Measurements from ENCODE around the gene KIAA0753. TPM values are rescaled to one million over a fixed set of nuclear protein-coding genes. Genes with fewer than 3 reads are reported as not detected.

KIAA0753 gene
- total RNA-seq, 1 donor from 2014 or later: 7.0 TPM

GRCh38 chr17:6546069-6546718, 94.3 kb downstream of the KIAA0753 start:
- no peaks in the 10 kb centered on the region for H3K36me3 ChIP-seq
- H3K4me1 ChIP-seq: peaks cover 13% of the 10 kb centered on the region
- no peak overlapping the region for H3K4me3 ChIP-seq
- intact Hi-C loops (cut with micrococcal nuclease): no loop called here
- no peaks in the 10 kb centered on the region for H3K27me3 ChIP-seq (ENCODE audit: low read depth)
- DNase-seq: no peak
- no peaks in the 10 kb centered on the region for H3K9me3 ChIP-seq (replicated peaks)
- TF ChIP-seq, protein P1, sequence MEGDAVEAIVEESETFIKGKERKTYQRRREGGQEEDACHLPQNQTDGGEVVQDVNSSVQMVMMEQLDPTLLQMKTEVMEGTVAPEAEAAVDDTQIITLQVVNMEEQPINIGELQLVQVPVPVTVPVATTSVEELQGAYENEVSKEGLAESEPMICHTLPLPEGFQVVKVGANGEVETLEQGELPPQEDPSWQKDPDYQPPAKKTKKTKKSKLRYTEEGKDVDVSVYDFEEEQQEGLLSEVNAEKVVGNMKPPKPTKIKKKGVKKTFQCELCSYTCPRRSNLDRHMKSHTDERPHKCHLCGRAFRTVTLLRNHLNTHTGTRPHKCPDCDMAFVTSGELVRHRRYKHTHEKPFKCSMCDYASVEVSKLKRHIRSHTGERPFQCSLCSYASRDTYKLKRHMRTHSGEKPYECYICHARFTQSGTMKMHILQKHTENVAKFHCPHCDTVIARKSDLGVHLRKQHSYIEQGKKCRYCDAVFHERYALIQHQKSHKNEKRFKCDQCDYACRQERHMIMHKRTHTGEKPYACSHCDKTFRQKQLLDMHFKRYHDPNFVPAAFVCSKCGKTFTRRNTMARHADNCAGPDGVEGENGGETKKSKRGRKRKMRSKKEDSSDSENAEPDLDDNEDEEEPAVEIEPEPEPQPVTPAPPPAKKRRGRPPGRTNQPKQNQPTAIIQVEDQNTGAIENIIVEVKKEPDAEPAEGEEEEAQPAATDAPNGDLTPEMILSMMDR (IDR thresholded peaks at IDR 0.05; ENCODE audit: borderline replicate concordance): no peak
- no peak overlapping the region for H3K27ac ChIP-seq (replicated peaks)

DNA sequence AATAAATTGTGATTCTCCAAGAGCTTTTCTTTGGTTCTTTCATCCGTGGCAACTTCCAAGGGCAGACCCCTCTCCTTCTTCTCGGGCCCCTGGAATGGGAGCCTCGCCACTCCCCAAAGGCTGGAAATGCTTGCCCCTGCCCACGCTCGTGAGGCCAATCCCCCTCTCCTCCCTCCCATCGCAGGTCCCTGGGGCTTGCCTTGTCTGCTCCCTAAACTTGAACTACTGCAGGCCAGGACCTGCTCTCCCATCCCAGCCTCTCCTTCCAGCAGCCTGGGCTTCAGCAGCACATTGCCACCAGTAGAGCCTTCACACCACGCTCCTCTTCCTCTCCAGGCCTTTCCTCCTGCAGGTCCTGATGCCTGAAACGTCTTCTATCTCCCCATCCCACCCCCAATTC, 95.2 kb downstream of the KIAA0753 start:
- intact Hi-C loops (cut with micrococcal nuclease): no loop called here
- Histone ChIP-seq H3K27ac (replicated peaks) (no peak overlapping the region), H3K9me3 (replicated peaks) (no peaks in the 10 kb centered on the region), H3K36me3 (no peaks in the 10 kb centered on the region), H3K4me3 (no peak overlapping the region), H3K4me1 (peaks cover 13% of the 10 kb centered on the region), H3K27me3 (ENCODE audit: low read depth) (peaks cover under 1% of the 10 kb centered on the region)
- DNase-seq: no peak
- TF ChIP-seq, protein P1 (IDR thresholded peaks at IDR 0.05; ENCODE audit: borderline replicate concordance): no peak

DNA sequence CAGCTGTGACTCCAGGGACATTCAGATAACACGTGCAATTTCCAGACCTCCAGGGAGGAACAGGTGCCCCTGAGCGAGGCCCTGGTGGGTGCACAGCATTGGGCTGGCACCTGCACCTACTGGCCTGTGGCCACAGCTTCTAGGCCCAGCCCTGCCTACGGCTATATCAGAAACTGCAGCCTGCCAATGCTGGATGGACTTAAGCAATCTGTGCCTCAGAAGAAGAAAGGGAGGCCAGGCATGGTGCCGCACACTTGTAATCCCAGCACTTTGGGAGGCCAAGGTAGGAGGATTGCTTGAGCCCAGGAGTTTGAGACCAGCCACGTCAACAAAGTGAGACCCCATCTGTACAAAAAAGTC, 96.5 kb downstream of the KIAA0753 start:
- Histone ChIP-seq H3K4me1 (peaks cover 10% of the 10 kb centered on the region), H3K4me3 (no peak overlapping the region), H3K27me3 (ENCODE audit: low read depth) (peaks cover 8% of the 10 kb centered on the region), H3K9me3 (replicated peaks) (peaks cover 8% of the 10 kb centered on the region), H3K36me3 (no peaks in the 10 kb centered on the region), H3K27ac (replicated peaks) (no peak overlapping the region)
- intact Hi-C loops (cut with micrococcal nuclease): no loop called here
- DNase-seq: no peak
- TF ChIP-seq, protein P1 (IDR thresholded peaks at IDR 0.05; ENCODE audit: borderline replicate concordance): no peak

DNA sequence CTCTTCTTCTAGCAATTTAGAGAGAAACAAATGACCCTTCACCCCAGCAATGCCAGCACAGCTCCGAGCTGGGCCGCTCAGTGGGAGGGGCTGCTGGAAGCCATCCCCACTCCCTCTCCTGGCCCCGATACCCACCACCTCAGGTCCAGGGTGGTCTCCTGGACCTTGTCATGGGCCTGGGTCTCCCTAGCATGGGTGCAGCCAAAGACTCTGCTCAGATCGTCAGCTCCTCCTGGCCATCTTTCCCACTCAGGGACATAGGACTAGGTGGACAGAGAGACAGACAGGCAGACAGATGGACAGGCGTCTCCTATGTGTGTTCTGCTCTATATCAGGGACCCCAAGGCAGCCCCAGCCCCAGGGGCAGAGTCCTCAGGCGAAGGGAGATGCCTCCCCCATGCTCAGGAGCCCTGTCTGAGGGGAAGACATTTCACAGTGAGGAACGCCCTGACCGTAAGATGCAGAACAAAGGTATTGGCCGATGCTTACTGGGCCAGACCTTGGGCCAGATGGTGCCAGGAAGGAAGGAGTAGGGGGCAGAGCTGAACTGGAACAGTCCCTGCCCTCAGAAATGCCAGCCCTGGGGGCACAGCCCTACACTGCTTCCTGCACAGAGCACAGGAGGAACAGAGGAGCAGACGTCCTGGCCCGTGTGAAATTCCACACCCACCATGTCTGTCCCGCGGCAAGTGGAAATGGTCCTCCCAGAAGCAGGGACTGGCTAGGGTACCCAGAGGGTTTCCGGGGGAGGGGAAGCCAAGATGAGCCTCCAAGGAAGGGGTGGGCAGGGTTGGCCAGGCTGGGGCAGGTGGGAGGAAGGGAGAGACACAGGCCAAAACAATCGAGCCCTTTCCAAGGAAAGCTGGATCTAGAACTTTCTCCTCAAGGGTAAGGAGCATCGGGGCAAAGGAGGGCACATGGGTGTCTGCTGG, 97.2 kb downstream of the KIAA0753 start:
- DNase-seq: no peak
- no peak overlapping the region for H3K4me3 ChIP-seq
- no peak overlapping the region for H3K27ac ChIP-seq (replicated peaks)
- peaks cover 3% of the 10 kb centered on the region for H3K4me1 ChIP-seq
- TF ChIP-seq, protein P1 (IDR thresholded peaks at IDR 0.05; ENCODE audit: borderline replicate concordance): no peak
- peaks cover 8% of the 10 kb centered on the region for H3K27me3 ChIP-seq (ENCODE audit: low read depth)
- no peaks in the 10 kb centered on the region for H3K36me3 ChIP-seq
- peaks cover 8% of the 10 kb centered on the region for H3K9me3 ChIP-seq (replicated peaks)
- intact Hi-C loops (cut with micrococcal nuclease): no loop called here

GRCh38 chr17:6542577-6542976, 97.9 kb downstream of the KIAA0753 start:
- TF ChIP-seq, protein P1 (IDR thresholded peaks at IDR 0.05; ENCODE audit: borderline replicate concordance): no peak
- peaks cover 8% of the 10 kb centered on the region for H3K9me3 ChIP-seq (replicated peaks)
- no peak overlapping the region for H3K4me3 ChIP-seq
- H3K27ac ChIP-seq (replicated peaks): no peak overlapping the region
- no peaks in the 10 kb centered on the region for H3K4me1 ChIP-seq
- intact Hi-C loops (cut with micrococcal nuclease): no loop called here
- no peaks in the 10 kb centered on the region for H3K36me3 ChIP-seq
- DNase-seq: no peak
- peaks cover 8% of the 10 kb centered on the region for H3K27me3 ChIP-seq (ENCODE audit: low read depth)

All from left ventricle myocardium inferior (tissue), 1 donor.